GM10248 (cell line): ENCODE results near the gene ESR1.

Source experiments
- CTCF ChIA-PET: fragments of 300-600 bp; sonication (Branson Sonifier 250); formaldehyde crosslinking; extraction: SDS; loops from one replicate; lab custom pipeline; 2021; ENCODE audit warnings: antibody characterized with exemption; lab: Yijun Ruan, JAX
- POLR2A ChIA-PET: fragments of 350-650 bp; sonication (Branson Sonifier 250); formaldehyde crosslinking; extraction: SDS; loops from one replicate; lab custom pipeline; 2020; ENCODE audit warnings: antibody characterized with exemption; lab: Yijun Ruan, JAX
- DNase-seq: peaks from one replicate; pipeline ENCODE4 v3.0.0; 2012; ENCODE audit errors: extremely low spot score
- TF ChIP-seq, protein P1 (sequence below): IDR thresholded peaks from 2 replicates; pipeline ENCODE4 v1.5.1; 2012; ENCODE audit warnings: mild to moderate bottlenecking, low read depth; ENCODE audit errors: extremely low read depth, missing control alignments, control extremely low read depth

Gene ESR1

DNA sequence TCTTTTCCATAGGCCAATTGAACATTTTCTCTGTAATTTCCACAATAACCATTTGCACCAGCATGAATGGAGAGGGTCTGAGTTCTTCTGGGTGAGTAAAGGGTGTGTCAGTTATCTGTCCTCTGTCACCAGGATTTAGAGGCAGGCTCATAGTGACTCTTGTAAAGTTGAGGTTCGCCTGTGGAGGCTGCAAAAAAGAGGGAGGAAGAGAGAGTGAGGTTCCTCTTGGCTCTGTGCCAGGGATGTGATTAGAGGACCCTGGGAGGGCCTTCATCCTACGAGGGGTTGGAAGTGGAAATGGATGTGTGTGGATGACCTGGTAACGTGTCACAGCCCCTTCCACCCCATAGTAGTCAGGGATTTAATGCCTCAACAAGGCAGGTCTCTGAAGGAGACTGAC is 242.0 kb downstream of the ESR1 start:
- DNase-seq: no peak
- TF ChIP-seq, protein P1, sequence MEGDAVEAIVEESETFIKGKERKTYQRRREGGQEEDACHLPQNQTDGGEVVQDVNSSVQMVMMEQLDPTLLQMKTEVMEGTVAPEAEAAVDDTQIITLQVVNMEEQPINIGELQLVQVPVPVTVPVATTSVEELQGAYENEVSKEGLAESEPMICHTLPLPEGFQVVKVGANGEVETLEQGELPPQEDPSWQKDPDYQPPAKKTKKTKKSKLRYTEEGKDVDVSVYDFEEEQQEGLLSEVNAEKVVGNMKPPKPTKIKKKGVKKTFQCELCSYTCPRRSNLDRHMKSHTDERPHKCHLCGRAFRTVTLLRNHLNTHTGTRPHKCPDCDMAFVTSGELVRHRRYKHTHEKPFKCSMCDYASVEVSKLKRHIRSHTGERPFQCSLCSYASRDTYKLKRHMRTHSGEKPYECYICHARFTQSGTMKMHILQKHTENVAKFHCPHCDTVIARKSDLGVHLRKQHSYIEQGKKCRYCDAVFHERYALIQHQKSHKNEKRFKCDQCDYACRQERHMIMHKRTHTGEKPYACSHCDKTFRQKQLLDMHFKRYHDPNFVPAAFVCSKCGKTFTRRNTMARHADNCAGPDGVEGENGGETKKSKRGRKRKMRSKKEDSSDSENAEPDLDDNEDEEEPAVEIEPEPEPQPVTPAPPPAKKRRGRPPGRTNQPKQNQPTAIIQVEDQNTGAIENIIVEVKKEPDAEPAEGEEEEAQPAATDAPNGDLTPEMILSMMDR: no peak
- POLR2A ChIA-PET: no interaction called here
- CTCF ChIA-PET: no interaction called here

DNA sequence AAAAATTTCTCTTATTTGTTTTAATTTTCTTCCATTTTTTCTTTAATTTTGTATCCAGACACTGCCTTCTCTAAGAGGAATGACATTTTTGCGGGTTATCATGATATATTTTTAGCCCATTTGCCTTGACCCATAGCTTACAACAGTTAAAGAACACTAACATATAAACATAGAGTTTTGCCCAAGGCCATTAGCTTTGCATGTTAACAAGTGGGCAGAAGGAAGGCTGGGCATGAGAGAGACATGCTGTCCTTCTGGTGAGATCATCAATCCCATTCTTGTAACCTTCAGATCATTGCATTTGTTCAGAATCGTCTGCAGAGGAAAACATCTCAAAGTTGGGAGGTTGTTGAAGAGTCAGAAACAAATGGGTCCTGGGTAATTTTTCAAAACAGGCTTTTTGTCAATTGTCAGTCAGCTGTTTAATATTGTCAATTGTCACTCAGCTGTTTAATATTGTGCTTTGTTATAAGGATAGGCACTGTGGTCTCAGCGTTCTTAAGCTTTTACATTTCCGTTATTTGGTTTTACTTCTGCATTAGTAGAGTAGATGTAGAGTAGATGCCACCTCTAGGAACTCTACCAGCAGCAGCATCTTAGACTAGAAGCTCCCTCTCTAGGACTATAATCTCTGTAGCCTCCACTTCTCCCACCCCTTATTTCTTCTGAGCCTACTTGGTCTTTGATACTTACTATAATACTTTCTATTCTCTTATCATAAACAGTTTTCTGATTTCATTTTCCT is 243.1 kb downstream of the ESR1 start:
- ChIA-PET CTCF (interaction anchor here (0.7 kb wide), 1 partner anchor 13 kb away, joined by 3 read pairs; no protein-coding TSS in a partner anchor), POLR2A (no interaction called here)
- no peak for DNase-seq
- TF ChIP-seq, protein P1: no peak

DNA sequence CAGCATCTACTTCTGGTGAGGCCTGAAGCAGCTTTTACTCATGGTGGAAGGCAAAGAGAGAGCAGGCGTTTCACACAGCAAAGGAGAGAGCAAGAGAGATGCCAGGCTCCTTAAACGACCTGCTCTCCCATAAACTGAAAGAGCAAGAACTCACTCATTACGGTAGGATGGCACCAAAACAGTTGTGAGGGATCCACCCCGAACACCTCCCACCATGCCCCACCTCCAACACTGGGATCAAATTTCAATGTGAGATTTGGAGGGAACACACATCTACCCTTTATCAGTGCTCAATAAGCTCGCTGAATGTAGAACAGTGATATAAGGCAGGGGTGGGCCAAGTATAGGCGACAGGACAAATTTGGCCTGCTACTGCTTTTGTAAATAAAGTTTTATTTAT is 244.6 kb downstream of the ESR1 start:
- POLR2A ChIA-PET: no interaction called here
- CTCF ChIA-PET: no interaction called here

DNA sequence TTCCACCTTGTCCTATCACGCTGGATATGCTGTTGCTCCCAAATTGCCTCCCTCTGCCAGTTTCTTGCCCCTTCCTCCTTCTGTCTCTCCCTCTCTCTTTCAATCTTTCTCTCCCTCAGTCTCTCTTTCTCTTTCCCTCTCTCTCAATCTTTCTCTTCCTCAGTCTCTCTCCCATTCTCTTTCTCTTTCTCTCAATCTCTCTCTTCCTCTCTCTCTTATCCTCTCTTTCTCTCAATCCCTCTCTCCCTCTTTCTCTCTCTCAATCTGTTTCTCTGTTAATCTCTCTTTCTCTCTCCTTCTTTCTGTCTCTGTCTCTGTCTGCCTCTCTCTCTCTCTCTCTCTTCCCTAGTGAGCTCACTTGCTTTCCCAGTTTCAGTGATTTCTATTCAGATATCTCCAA is 245.8 kb downstream of the ESR1 start:
- DNase-seq: no peak
- CTCF ChIA-PET: no interaction called here
- TF ChIP-seq, protein P1: no peak
- POLR2A ChIA-PET: no interaction called here

More for the DNA sequence above, 244.6 kb downstream of the ESR1 start:
- TF ChIP-seq, protein P1: no peak
- DNase-seq: no peak

DNA sequence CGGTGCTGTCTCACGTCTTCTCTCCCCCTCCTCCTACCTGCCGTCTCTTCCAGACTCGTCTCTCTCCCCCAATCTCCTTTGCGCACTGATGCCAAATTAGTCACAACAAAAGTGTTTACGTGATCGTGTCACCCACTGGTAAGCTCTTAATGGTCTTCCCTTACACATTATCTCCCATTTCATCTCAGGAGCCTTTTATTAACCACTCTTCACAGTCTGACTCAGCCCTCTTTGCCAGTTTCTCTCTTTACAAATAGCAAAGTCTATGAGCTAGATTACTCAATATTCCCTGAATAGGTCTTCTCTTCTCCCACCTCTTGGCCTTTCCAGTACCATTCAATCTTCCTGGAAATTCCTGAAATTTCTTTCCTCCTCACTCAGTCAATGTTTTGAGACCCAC is 247.0 kb downstream of the ESR1 start:
- POLR2A ChIA-PET: no interaction called here
- DNase-seq: no peak
- CTCF ChIA-PET: no interaction called here
- TF ChIP-seq, protein P1: no peak

DNA sequence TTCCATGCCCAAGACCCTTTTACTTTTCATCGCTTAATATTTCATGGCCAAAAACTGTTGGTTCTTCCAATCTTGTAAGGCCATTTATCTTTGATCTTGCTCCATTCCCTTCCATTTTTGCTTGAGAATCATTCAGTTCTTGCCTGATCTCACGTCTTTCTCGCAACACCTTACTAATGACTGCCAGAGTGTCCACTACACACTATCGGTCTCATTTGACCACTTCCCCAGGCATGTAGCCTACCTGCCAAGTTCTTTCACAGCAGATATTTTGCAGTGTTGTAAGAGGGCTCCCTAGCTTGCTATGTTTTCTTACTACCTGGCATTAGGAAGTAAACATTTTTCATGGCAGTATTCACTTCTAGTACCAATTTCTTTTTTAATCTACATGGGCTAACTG is 248.0 kb downstream of the ESR1 start:
- ChIA-PET POLR2A (no interaction called here), CTCF (no interaction called here)
- DNase-seq: no peak
- TF ChIP-seq, protein P1: no peak
